Transverse colon (tissue), 4 donors: Measurements from ENCODE around the gene ACAD9. TPM values are rescaled to one million over a fixed set of nuclear protein-coding genes. Genes with fewer than 3 reads are reported as not detected.

Experiments
- DNase-seq: peaks from one replicate; pipeline ENCODE4 v3.0.0-alpha.2; 2019
- H3K27ac ChIP-seq, 4 donors: fragments of 200-600 bp; sonication (generic); 2 replicates each; pipeline ENCODE4 v1.5.1; 2016 to 2018; ENCODE audit warnings: inconsistent platforms in 4 of 4
- H3K27me3 ChIP-seq: fragments of 200-600 bp; sonication (generic); 2 replicates; pipeline ENCODE4 v1.5.1; 2017; ENCODE audit warnings: inconsistent platforms
- H3K36me3 ChIP-seq, 4 donors: fragments of 200-600 bp; sonication (generic); 2 replicates each; pipeline ENCODE4 v1.5.1; 2017 to 2019; ENCODE audit warnings: inconsistent platforms in 4 of 4
- H3K4me1 ChIP-seq, 4 donors: fragments of 200-600 bp; sonication (generic); 2 replicates each; pipeline ENCODE4 v1.5.1; 2017 to 2020; ENCODE audit warnings: inconsistent platforms in 4 of 4
- H3K4me3 ChIP-seq, 4 donors: fragments of 200-600 bp; sonication (generic); 1 replicate in 1 of 4; 2 replicates in 3 of 4; pipeline versions ENCODE4 v1.5.1 to v1.6.1; 2017 to 2019; ENCODE audit warnings: inconsistent platforms in 4 of 4
- H3K9me3 ChIP-seq, 2 donors: fragments of 200-600 bp; sonication (generic); 2 replicates each; pipeline ENCODE4 v1.5.1; 2017 to 2019; ENCODE audit warnings: inconsistent platforms in 2 of 2
- EP300 ChIP-seq: sonication (generic); formaldehyde crosslinking; IDR thresholded peaks from one replicate; pipeline ENCODE4 v1.6.1; 2017; ENCODE audit warnings: antibody characterized with exemption, low read depth
- POLR2A ChIP-seq: fragments of 450-650 bp; IDR thresholded peaks from one replicate; pipeline ENCODE4 v1.6.1; 2016; ENCODE audit warnings: antibody characterized with exemption, mild to moderate bottlenecking, moderate library complexity
- POLR2AphosphoS5 ChIP-seq, 3 donors: sonication (generic); formaldehyde crosslinking; IDR thresholded peaks; one replicate each; pipeline ENCODE4 v1.6.1; 2016; ENCODE audit warnings: antibody characterized with exemption in 3 of 3
- WGBS, 2 donors: methylation state at CpG; one replicate each; pipeline ENCODE4 v1.1.5; 2018; ENCODE audit warnings: low coverage in 1 of 2; 5-methylcytosine and 5-hydroxymethylcytosine counted together
- in situ Hi-C, 4 donors: fragments of 200-750 bp; cut with MboI; loops; one replicate each; pipeline versions ENCODE4 v1.15.0 to v1.15.1; 2017; ENCODE audit warnings: low sequenced_read_pairs in 3 of 4, low pct_ligation_motif_present in 1 of 4, low pct_unique_long_range_greater_than_20kb in 1 of 4
- intact Hi-C: fragments of 100-400 bp; cut with DNase I; formaldehyde crosslinking; loops from one replicate; pipeline ENCODE4 v1.15.1; 2023; ENCODE audit warnings: low total_unique reads
- total RNA-seq, 4 donors: library from RNA; depleted of rRNA; stranded (reverse); fragments of >200 nt; gene quantifications; one replicate each; pipeline ENCODE4 v1.1.0, GENCODE V29; 2016
- TF ChIP-seq, protein P1 (sequence below), 5 experiments: fragments of 200-600 bp in 3 of 5; fragments of 450-650 bp in 2 of 5; sonication (generic) in 3 of 5; IDR thresholded peaks; 1 replicate in 2 of 5; 2 replicates in 3 of 5; pipeline ENCODE4 v1.5.1; 2016 to 2017; ENCODE audit warnings: antibody characterized with exemption in 5 of 5, inconsistent platforms in 3 of 5, mild to moderate bottlenecking in 2 of 5, moderate library complexity in 1 of 5

The ACAD9 gene
- total RNA-seq, 4 donors from 2014 or later, result 37.3 to 158 (median 85.0) TPM

DNA sequence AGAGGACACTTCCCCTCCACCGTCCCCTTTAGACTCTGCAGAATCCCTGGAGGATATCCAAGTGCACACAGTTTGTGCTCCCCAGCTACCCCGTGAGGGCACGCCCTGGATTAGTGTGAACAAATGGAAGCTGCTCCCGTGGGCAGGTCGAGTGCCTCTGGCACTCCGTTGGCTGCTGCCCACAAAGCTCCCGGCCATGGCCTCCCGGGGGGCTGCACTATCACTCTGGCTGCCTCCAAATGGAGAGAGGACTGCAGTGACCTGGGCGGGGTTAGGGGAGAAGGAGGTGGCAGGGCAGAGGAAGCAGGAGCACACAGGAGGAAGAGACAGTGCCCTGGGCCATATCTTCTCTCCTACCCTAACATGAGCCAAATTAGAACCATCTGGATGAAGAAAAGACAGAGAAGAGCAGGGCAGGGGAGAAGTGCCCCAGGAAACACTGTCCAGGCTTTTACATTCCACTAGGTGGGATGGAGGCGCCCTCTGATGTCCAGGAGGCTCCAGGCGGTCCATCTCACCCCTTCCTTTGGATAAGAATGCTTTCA, 29.4 kb upstream of the ACAD9 start:
- no peaks in the 10 kb centered on the region for H3K36me3 ChIP-seq
- H3K9me3 ChIP-seq, result peaks cover 7 to 14% of the 10 kb centered on the region in 2 donors
- no peak overlapping the region for H3K4me3 ChIP-seq
- in situ Hi-C loops, result no loop called here
- H3K27ac ChIP-seq, result no peak overlapping the region
- intact Hi-C loops, result no loop called here
- H3K27me3 ChIP-seq, result no peaks in the 10 kb centered on the region
- 55% methylated on average over 11 of the region's 11 CpGs; no CpG with 5 or more reads in 1 of the 2 donors for WGBS, 2 donors
- no peak for DNase-seq
- TF ChIP-seq EP300, result no peak
- TF ChIP-seq POLR2AphosphoS5 (IDR thresholded peaks at IDR 0.05), result no peak
- no peak for TF ChIP-seq POLR2A
- TF ChIP-seq, protein P1, sequence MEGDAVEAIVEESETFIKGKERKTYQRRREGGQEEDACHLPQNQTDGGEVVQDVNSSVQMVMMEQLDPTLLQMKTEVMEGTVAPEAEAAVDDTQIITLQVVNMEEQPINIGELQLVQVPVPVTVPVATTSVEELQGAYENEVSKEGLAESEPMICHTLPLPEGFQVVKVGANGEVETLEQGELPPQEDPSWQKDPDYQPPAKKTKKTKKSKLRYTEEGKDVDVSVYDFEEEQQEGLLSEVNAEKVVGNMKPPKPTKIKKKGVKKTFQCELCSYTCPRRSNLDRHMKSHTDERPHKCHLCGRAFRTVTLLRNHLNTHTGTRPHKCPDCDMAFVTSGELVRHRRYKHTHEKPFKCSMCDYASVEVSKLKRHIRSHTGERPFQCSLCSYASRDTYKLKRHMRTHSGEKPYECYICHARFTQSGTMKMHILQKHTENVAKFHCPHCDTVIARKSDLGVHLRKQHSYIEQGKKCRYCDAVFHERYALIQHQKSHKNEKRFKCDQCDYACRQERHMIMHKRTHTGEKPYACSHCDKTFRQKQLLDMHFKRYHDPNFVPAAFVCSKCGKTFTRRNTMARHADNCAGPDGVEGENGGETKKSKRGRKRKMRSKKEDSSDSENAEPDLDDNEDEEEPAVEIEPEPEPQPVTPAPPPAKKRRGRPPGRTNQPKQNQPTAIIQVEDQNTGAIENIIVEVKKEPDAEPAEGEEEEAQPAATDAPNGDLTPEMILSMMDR (IDR thresholded peaks at IDR 0.05), result no peak
- H3K4me1 ChIP-seq, result peaks cover 3 to 16% (median 13%) of the 10 kb centered on the region in 4 donors

GRCh38 chr3:128850544-128850943, 28.9 kb upstream of the ACAD9 start:
- TF ChIP-seq, protein P1 (IDR thresholded peaks at IDR 0.05), result no peak
- TF ChIP-seq POLR2A (no peak), POLR2AphosphoS5 (IDR thresholded peaks at IDR 0.05) (no peak), EP300 (no peak)
- Histone ChIP-seq H3K27ac (no peak overlapping the region), H3K27me3 (no peaks in the 10 kb centered on the region), H3K4me3 (no peak overlapping the region), H3K4me1 (peaks cover 1 to 11% (median 9%) of the 10 kb centered on the region in 4 donors), H3K36me3 (no peaks in the 10 kb centered on the region), H3K9me3 (peaks cover 7 to 19% of the 10 kb centered on the region in 2 donors)
- no peak for DNase-seq
- intact Hi-C loops, result no loop called here
- in situ Hi-C loops, result no loop called here
- WGBS, 2 donors, result 91 to 96% methylated on average over 3 to 9 of the region's 9 CpGs

DNA sequence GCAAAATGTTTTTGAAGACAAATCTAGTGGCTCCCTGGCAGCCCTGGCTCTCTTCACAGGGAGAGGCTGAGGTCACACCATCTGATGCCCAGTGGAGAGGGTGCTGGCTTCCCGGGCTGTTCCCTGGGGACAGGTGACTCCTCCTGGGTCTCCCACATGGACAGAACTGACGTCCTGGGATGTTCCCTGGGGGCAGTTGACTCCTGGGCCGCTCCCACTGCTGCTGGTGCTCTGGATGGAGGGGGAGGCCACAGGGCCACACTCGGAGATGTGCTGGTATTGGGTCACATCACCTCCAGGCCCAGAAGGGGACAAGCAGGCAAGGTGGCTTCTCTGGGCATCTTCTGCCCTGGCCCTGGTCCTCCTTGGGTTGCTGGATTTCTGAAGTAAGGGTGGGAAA, 27.8 kb upstream of the ACAD9 start:
- TF ChIP-seq EP300, result no peak
- TF ChIP-seq, protein P1 (IDR thresholded peaks at IDR 0.05), result no peak
- no peak for TF ChIP-seq POLR2AphosphoS5 (IDR thresholded peaks at IDR 0.05)
- TF ChIP-seq POLR2A, result no peak
- no peak overlapping the region for H3K4me3 ChIP-seq
- peaks cover 7 to 19% of the 10 kb centered on the region in 2 donors for H3K9me3 ChIP-seq
- DNase-seq, result no peak
- WGBS, 2 donors, result 94 to 100% methylated on average over 1 to 2 of the region's 4 CpGs
- intact Hi-C loops, result no loop called here
- H3K27ac ChIP-seq, result no peak overlapping the region
- H3K27me3 ChIP-seq, result no peaks in the 10 kb centered on the region
- in situ Hi-C loops, result no loop called here
- H3K4me1 ChIP-seq, result peaks cover 0 to under 1% (median 0%) of the 10 kb centered on the region in 4 donors
- no peaks in the 10 kb centered on the region for H3K36me3 ChIP-seq

- Histone ChIP-seq H3K27ac (no peak overlapping the region), H3K9me3 (peaks cover 16 to 21% of the 10 kb centered on the region in 2 donors), H3K27me3 (no peaks in the 10 kb centered on the region), H3K36me3 (no peaks in the 10 kb centered on the region), H3K4me3 (no peak overlapping the region), H3K4me1 (no peaks in the 10 kb centered on the region)
- no peak for TF ChIP-seq POLR2AphosphoS5 (IDR thresholded peaks at IDR 0.05)
- TF ChIP-seq POLR2A, result no peak
- in situ Hi-C loops, result no loop called here
- intact Hi-C loops, result no loop called here
- WGBS, 2 donors, result 93% methylated on average over 5 of the region's 5 CpGs; no CpG with 5 or more reads in 1 of the 2 donors
- no peak for DNase-seq
These were observed 25.6 kb upstream of the ACAD9 start for GRCh38 chr3:128853826-128854225.

DNA sequence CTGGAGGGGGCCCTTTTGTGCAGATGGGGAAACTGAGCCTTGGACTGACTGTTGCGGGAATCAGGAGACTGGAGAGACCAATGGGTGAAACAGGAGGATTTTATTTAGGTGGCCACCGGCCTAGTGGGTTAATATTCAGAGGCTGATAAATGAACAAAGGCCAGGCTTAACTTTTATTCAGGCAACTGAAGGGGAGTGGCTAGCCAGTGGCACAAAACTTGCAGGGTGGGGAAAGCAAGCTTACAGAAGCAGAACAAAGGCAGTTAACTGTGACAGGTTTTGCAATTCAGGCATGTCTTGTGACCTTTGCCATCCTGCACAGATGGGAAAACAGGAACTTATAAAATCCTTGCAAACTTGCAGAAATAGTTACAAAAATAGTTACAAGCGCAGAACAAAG, 24.9 kb upstream of the ACAD9 start:
- Histone ChIP-seq H3K27ac (no peak overlapping the region), H3K36me3 (no peaks in the 10 kb centered on the region), H3K27me3 (no peaks in the 10 kb centered on the region), H3K4me3 (no peak overlapping the region), H3K9me3 (peaks cover 22 to 28% of the 10 kb centered on the region in 2 donors), H3K4me1 (no peaks in the 10 kb centered on the region)
- 79 to 88% methylated on average over 3 of the region's 3 CpGs for WGBS, 2 donors
- DNase-seq, result no peak
- in situ Hi-C loops, result no loop called here
- intact Hi-C loops, result no loop called here
- TF ChIP-seq POLR2A, result no peak
- TF ChIP-seq POLR2AphosphoS5 (IDR thresholded peaks at IDR 0.05), result no peak
- TF ChIP-seq, protein P1 (IDR thresholded peaks at IDR 0.05), result no peak
- no peak for TF ChIP-seq EP300
